Regular cardiac myocyte (primary cell): ENCODE results near the gene LDB2. TPM values are rescaled to one million over a fixed set of nuclear protein-coding genes. Genes with fewer than 3 reads are reported as not detected.

Experiments used
- total RNA-seq: library from RNA; depleted of rRNA; stranded (reverse); fragments of >200 nt; gene quantifications from 2 replicates; pipeline ENCODE4 v1.2.3, GENCODE V29; 2014

Gene LDB2
- 15.5 and 27.1 TPM in 2 replicates for total RNA-seq

GRCh38 chr4:16897991-16898827 lies at the start of gene LDB2:
Gene LDB2, minus strand, starts transcription at chr4:16898645.

